ENCODE data around the gene PNMT.

PNMT gene

GRCh38 chr17:39667945-39668924, at the start of gene PNMT:
Gene PNMT, plus strand, starts transcription at chr17:39668453. Its CDS starts 23 bp downstream, at chr17:39668476.
- peak; percentile 69 for DNase-seq

- DNase-seq, result no peak
These were observed 49.1 kb upstream of the PNMT start for GRCh38 chr17:39618956-39619785.

- DNase-seq, result no peak
These were observed 48.5 kb upstream of the PNMT start for GRCh38 chr17:39619786-39620101.

GRCh38 chr17:39621523-39622379, 46.5 kb upstream of the PNMT start:
- DNase-seq, result peak; percentile 91

- peak; percentile 51 for DNase-seq
These were observed 45.8 kb upstream of the PNMT start for GRCh38 chr17:39622380-39623006.

GRCh38 chr17:39623356-39623950, 44.8 kb upstream of the PNMT start:
- peak; percentile 88 for DNase-seq

GRCh38 chr17:39624313-39624712, 43.9 kb upstream of the PNMT start:
- no peak for DNase-seq

GRCh38 chr17:39625198-39625785, 43.0 kb upstream of the PNMT start:
- DNase-seq, result no peak

GRCh38 chr17:39626171-39627046, 41.8 kb upstream of the PNMT start, which contains the start of gene PPP1R1B:
Gene PPP1R1B, plus strand, starts transcription at chr17:39626952. Its CDS starts 441 bp downstream, at chr17:39627393.
- DNase-seq, result no peak

- DNase-seq, result no peak
These were observed 41.1 kb upstream of the PNMT start for GRCh38 chr17:39627047-39627711.

- no peak for DNase-seq
These were observed 40.3 kb upstream of the PNMT start for GRCh38 chr17:39627712-39628516.

- DNase-seq, result no peak
These were observed 39.4 kb upstream of the PNMT start for GRCh38 chr17:39628655-39629493.

GRCh38 chr17:39629494-39629880, 38.8 kb upstream of the PNMT start:
- DNase-seq, result no peak

GRCh38 chr17:39629898-39630297, 38.4 kb upstream of the PNMT start:
- DNase-seq, result no peak

- DNase-seq, result no peak
These were observed 36.9 kb upstream of the PNMT start for GRCh38 chr17:39631403-39631802.

- DNase-seq, result no peak
These were observed 35.9 kb upstream of the PNMT start for GRCh38 chr17:39632153-39632941.

- no peak for DNase-seq
These were observed 34.6 kb upstream of the PNMT start for GRCh38 chr17:39633570-39634183.
